Measurements from ENCODE around the gene KCNH1.

Gene KCNH1

DNA sequence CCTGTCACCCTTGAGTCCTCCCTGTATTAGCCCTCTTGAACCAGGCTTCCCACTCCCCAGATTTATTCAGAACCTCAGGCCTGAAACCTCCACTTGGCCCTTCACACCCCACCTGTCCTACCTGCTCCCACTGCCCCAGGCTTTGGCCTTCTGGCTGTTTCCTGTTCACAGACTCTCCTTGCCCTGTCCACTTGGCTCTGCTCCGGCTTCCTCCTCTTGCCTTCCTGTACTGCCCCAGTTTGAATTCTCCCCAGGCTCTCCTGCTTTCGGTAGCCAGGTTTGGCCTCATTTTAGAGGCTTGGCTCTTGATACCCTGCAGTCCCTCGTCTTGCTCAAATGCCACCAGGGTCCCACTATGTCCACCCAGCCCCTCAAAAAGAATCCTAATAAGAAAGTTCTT lies 385.2 kb downstream of the KCNH1 start:
- DNase-seq, result no peak

DNA sequence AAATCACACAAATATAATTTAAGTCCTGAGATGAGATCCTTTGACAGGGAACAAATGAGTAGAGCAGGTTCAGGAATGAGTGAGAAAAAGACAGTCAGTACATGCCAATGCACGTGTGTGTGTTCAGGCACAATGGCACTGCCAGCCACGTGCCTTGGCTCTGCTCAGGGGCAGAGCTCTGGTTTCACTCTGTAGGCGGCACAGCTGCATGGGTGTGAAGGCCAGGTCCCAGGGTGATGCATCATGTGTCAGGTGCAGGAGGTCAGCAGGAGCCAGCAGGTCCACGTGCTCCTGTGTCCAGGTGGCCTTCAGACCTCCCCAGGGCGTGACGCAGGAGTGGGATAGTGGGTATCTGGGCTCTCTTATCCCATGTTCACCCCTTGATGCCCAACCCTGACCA lies 386.1 kb downstream of the KCNH1 start:
- DNase-seq, result no peak

DNA sequence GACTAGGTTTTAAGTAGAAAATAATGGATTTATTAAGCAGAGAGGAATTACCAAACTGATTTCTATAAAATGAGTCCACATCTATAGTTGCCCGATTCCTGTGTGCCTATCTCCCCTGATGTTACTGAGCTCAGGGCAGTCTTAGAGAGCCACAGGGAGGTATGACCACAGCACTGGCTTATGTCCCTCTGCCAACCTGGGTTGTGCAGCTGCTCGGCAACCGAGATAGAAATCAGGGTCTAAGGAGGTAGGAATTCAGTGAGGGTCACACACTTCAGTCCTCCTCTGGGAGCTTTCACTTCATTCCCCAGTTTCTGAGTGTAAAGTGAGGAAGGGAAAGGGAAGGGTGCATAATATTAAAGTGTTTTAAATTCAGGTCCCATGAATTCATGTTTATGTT lies 386.8 kb downstream of the KCNH1 start:
- DNase-seq, result no peak

DNA sequence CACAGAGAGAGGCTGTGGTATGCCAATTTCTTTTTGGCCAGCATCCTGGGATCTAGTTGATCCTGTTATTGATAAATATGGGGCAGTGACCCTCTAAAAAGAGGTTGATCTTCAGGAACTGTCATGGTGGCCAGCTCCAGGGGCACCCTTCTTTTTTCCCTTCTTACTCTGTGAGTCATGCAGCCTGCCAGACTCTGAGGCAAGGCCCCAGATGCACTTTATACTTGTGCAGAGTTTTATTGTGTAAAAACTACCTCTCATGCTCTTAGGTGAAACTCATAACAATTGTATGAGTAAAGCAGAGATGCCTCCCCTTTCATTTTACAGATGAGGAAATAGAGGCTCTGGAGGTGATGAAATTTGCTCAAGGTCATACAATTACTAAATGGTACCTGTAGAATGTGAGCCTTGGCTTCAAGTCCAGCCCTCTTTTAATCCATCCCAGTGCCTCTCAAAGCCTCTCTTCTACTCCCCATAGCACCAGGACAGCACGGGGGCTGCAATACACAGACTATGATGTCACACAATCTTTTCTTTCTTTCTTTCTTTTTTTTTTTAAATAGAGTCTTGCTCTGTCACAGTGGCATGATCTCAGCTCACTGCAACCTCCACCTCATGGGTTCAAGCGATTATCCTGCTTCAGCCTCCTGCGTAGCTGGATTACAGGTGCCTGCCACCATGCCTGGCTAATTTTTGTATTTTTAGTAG lies 387.8 kb downstream of the KCNH1 start:
- no peak for DNase-seq

DNA sequence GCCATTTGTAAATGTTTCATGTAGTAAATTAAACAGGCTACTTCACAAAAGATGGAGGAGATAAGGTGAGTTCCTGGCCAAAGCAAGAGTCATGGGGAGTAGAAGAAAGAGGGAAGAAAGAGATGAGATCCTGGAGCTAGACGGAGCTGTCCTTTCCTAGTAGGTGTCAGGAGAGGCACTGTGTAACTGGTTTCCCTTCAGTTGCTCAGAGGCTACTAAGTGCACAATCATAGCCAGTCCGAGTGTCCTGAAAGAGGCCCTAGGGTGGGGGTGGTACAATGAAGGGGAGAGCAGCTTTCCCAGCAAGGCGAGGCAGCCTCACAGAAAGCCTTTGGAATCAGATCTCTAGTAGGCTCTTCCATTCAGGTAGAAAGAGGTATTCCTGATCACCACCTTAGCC lies 390.9 kb downstream of the KCNH1 start:
- DNase-seq, result no peak

DNA sequence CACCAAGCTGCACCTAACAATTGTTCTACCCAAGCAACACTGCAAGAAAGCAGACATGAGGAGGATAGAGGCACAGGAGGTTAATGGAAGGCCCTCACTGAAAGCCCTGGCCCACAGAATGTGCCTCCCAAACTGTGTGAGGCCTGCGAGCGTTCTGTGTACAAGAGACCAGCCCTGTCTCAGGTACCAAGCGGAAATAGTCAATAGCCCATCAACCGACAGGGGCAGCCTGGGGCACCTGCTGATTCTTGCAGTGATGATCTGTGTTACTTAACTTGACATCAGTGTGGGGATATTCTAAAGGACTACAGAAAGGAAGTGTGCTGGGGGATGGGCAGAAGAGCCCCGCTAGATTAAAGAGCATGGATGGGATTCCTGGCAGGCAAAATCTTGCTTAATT lies 392.4 kb downstream of the KCNH1 start:
- DNase-seq, result no peak

DNA sequence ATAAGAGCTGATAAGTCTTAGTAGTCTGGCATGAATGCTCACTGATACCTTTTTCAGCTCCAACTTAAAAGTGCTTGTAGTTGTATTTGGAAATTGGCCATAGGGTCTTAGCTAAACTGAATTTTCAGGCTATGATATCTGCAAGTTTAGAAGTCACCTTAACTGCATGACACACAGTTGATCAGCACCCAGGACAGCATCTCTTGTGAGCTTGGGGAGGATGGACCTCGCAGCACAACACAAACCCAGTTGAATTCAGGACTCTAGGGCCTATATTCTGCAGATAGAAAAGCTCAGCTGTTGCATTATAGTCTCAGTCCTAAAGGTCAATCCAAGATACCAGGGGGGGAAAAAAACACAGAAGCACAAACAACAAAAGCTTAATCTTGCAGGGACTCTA lies 394.3 kb downstream of the KCNH1 start:
- no peak for DNase-seq

DNA sequence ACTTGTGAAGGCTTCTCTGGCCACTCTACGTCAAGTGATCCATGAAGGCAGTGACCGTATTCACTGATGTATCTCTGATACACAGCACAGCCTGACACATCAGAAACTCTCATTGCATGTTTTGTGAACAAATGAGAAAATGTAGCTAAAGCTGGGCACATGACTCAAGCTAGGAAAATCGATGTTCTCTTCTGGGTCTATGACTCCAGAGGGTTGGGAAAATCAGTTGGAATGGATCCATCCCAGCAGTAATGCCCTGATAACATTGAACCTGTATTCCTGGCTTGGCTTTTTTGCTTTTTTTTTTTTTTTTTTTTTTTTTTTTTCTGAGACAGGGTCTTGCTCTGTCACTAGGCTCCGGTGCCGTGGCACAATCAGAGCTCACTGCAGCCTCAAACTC lies 395.7 kb downstream of the KCNH1 start:
- DNase-seq, result no peak

DNA sequence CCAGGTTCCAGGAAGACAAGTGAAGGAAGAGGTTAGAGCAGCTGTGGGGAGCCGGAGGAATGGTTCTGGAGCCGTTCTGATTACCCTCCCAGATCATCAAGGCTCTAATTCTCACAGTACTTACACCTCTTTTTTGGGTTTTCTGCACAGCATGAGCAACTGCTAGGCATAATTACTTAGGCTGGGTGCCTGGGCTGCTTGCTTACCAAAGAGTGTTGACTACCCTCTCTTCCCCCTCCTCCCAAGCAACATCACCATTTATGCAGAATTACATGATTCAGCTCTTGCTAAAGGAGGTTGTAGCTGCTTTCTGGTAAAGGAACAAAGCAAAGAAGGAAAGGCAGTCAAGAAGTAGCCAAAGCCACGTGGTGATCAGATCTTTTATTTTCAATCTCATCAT lies 397.2 kb downstream of the KCNH1 start:
- DNase-seq, result no peak

DNA sequence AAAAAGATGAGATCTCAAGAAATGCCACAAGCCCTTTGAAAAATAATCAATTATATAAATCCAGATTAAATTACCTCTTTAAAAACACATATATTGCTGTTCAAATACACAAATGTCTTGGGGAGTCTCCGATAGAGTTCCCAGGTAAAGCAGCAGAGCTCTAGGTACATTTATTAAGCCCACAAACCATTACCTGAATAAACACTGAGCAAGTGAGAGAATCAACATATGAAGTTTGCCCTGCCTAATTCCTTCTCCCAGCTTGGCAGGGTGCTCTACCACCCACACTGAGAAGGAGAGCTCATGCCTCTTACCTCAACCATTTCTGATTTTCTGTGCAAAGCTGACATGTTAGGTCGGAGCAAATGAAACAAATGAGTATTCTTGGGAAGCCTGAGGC lies 402.4 kb downstream of the KCNH1 start:
- no peak for DNase-seq

DNA sequence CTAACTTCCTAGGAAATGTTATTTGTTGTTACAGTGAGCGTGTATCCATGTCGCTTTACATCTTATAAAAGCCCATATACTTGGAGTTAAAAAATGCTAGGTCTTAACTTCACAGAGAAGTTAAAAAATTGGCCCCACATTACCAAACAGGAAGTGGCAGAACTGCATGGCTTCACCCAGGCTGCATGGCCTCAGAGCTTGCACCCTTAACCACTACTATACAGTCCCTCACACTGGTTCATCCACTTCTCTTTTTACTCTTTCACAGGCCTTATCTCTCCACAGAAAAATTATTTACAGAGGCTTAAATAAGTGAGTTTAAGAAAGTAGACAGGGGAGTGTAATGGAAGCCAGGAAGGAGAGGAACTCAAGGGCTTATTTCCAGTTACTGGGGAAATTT lies 402.8 kb downstream of the KCNH1 start:
- DNase-seq, result no peak

DNA sequence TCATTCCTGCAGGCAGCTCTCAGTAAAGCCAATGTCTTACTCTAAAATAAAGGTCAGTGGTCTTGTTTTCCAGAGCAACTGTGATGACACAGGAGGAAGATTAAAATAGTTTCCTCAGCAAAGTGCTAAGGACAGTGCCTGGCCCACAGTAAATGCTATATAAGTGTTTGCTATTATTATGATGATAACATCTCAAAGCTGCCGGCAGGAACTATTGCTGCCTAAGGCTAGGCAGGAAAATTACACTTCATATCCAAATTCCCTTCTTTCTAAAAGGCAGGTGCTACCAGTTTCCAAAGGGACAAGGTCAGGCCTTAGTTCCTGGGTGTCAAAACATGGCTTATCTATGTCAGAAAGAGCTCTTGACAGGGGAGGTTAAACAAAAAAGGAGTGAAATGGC lies 403.9 kb downstream of the KCNH1 start:
- no peak for DNase-seq

DNA sequence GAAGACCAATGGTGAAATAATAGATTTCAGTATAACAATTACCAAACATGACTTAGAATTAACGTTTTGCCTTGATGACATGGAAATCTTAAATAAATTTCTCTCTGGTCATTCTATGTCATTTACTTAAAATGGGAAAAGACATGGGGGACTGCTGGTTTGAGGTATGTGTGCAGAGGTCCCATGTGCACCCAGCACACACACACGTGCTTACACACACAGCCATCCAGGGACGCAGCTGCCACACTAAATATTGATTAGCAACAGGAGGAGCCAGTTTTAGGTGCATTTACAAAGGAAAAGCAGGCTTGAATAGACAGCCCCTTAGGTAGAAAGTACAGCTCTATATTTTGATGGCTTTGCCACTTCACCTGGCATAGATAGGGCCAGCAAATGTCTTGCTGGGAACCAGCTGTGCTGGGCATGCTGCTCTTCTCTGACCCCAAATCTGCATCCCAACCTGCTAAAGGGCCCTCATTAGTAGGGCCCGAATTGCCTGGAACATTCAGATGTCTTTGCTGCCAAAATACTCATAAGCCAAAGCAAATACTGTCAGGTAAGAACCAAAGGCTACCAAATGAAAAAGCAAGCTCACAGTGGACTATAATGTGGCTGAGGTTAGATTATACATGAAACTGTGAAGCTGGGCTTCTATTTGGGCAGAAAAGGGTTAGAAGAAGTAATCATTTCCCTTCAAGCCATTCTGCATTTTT lies 405.4 kb downstream of the KCNH1 start:
- no peak for DNase-seq

DNA sequence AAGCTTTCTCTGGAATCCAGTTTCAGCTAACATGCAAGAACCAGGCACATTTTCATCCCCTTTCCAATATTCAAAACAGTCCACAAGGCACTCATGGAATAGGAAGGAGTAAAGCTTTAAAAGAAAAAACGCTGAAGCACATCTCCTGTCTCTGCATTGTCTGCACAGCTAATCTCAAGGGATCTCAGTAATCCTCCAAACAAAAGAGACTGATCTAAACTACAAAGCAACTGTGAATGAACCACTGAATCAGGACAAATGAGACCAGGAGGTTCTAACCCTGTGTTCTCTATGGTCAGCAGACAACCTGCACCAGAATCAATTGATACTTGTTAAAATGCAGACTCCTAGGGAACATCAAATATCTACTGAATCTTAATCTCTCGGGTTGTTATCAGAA lies 406.2 kb downstream of the KCNH1 start:
- DNase-seq, result no peak

DNA sequence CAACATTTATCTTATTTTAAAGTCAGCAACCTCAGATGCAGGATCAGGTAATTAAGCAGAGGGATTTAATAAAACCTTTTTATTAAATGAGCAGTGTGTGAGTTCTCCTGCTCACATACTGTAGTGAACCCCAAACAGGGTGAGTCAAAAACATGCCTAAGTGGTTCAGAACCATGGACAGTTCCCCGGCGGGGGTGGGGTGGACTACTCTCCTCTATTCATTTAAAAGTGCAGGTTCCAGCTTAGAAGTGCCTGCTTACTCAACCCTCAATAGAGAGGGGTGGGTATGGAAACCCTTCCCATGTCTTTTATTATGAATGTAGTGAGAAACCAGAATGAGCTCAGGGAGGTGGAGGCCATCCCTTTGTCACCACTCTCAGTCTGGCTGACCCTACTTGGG lies 407.3 kb downstream of the KCNH1 start:
- DNase-seq, result peak; percentile 2

DNA sequence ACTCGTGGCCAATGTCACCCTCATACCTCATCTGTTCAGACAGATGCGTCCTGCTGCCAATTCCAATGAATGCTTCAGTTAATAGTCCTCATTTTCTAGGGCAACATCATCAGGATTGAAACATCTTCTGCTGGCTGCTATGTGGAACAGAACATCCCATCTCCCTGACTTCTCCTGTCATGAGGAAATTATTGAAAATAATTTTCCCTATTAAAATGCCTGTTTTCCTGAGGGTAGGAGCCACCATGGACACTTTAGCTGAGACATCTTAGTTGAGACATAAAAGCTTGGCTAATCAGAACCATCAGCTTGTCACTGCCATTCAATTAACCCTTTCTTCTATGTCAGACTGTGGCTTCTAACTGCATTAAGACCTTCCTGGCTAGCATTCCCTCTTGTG lies 409.2 kb downstream of the KCNH1 start:
- DNase-seq, result no peak

DNA sequence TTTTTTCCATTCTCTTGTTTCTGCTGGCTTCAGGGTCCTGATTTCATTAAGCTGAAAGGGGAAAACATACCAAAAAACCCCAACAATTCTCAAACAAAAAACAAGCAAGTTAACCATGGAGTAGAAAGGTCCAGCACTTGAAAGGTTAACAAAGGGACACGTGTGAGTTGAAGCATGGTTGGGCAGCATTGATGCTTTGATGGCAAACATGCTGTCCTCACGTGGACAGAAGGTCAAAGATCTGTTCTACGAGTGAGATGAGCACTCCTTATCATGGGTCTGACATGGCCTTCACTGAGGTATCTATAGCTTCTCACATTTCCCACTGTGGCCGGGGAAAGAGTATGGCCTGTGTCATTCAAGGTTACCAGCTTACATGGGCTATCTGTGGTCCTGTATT lies 410.3 kb downstream of the KCNH1 start:
- DNase-seq, result no peak

DNA sequence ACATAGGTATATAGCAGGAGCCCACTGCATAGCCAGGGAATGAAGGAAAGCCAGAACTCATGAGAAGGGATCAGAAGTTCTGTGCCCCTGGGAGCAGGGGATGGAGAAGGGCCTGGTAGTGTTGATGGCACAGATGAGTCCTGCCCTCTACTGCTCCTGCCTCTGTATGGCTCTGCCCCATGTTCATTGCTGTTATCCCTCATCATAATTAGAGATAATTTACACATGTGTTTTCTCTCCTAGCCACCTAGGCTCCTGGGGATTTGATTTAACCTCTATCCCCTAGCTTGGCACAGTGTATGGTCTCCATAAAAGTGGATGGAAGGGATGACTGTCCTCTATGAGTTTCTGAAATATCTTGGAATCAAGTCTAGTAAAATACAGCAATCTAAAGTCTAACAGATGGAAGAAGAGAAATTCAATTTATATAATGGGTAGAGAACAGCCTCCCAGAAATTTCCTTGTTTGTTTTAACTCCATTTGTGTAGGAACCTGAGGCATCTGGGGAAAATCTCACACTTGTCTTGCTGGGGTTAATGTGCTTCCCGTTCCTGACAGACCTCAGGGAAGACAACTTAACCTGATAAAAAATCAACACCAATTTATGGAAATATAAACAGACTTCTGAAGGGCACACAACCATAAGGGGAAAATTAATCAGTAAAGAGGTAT lies 411.4 kb downstream of the KCNH1 start:
- DNase-seq, result no peak

DNA sequence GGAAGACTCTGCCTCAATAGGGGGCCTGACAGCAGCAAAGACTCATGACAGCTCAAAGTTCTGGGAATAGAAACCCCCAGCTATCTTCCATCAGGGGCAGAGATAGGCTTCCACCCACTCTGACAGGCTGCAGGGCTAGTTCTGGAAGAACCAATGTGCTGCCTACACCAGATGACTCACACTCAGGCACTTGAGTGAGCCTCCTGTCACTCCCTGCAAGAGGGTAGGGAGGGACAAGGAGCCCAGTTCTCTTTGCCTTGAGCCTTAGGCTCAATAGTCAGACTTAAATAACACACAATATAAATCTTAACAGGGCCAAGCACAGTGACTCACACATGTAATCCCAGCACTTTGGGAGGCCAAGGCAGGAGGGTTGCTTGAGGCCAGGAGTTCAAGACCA lies 418.9 kb downstream of the KCNH1 start:
- no peak for DNase-seq

DNA sequence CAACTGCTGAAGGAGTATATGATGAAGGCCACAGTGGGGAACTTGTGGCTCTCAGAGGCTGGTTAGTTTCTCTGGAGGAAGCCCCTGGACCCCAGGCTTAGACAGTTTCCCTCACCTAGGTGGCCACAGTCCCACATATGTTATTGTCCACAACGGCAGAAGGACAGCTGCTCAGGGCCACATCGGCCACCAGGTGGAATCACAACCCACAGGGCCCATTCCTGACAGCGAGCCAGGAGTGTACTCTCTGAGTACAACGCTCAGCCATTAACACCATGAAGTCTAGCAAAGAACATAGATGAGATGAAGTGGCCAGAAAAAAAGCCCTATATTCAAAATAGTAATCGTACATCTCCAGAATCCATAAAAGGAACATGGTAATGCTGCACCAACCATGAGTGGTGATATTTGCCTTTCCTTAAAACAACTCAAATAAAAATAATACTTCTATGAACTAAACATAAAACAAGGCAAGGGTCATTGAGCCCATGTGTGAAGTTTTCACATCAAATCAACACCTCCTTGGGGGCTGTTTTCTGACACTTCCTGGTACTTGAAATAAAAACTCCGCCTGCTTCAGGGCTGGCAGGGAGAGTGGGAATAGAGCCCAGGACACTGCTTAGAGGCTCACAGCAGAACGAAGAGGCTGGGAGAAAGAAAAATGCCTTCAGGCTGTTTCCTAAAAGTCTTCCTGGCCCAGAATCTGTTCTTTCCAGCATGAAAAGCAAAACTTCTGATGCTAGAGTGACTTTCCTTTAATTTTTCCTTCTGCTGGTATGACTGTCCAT lies 421.9 kb downstream of the KCNH1 start:
- no peak for DNase-seq

DNA sequence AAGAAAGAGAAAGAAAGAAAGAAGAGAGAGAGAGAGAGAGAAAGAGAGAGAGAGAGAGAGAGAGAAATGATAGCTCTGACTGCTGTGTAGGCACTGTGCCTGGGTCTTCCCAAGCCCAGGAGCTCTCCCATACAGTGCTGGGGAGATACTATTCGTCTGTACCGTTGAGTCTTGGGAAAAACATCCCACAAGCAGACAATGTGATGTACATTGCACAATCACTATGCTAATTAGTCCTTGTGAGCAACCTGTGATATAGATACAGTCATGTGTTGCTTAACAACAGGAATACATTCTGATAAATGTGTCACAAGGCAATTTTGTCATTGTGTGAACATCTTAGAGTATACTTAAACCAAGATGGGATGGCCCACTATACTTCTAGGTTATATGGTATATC lies 424.2 kb downstream of the KCNH1 start:
- DNase-seq, result no peak

DNA sequence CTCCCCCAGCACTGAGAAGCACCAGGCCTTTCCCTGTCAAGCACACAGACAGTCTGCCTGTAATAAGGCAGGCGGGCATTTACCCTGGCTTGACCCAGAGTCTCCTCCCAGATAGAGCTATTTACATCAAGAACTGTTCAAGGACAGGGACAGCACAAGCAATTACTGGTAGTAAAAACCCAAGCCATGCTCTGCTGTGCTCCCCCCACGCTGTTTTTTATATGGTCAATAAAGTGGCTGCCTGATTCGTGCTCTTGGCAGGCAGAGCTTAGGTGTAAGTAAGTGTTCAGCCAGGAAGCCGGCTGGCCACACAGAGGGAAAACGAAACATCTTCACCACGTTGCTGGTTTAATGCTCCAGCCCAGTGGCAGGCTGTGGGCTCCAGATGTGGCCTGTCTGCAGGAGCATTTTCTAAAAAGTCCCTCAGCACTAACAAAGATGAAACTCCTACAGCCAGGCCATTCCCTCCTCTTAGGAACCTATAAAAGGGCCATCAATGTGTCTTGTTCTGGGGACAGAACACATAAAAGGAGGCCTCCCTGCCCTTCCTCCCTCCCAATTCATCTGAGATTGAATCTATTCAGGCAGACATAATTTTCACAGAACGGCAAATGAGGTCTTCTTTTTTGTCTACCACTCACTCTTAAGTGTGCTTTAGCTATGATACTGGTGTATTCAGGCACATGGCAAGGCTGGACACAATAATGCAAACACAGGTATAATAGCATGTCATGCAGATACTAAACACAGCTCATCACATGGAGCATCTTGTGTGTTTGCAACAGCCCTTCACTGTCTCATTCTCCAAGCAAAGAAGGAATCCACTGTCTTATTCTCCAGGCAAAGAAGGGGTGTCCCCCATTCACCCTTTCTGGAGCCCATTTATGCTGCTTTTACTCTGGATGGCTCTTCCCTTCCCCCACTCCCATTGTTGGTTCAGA lies 426.4 kb downstream of the KCNH1 start:
- no peak for DNase-seq
